Activated CD4-positive, alpha-beta T cell treated with anti-CD3 and anti-CD28 coated beads for 48 hours (primary cell): ENCODE data around the gene TGDS.
"Not testable (repeated sequence)": the region's sequence is repeated elsewhere in the genome, so short reads cannot be mapped to it uniquely, and the experiment has no call there.

ENCODE experiments used
- DNase-seq: peaks from one replicate; pipeline ENCODE4 v3.0.0-alpha.2; 2020

TGDS gene

GRCh38 chr13:94595950-94596574 is at the start of gene TGDS:
TSS of gene TGDS (minus strand) at chr13:94596152. CDS start at chr13:94596136, 16 bp downstream.
- peak; percentile 93 for DNase-seq

GRCh38 chr13:94641409-94641941 is 45.5 kb upstream of the TGDS start:
- no peak for DNase-seq

- DNase-seq = no peak
Measured at GRCh38 chr13:94640721-94641120, 44.8 kb upstream of the TGDS start.

GRCh38 chr13:94637677-94638076 is 41.7 kb upstream of the TGDS start:
- DNase-seq = not testable (repeated sequence)

- DNase-seq = no peak
Measured at GRCh38 chr13:94636942-94637578, 41.1 kb upstream of the TGDS start.

- DNase-seq = not testable (repeated sequence)
Measured at GRCh38 chr13:94636096-94636495, 40.1 kb upstream of the TGDS start.

GRCh38 chr13:94632226-94632980 is 36.5 kb upstream of the TGDS start:
- DNase-seq = no peak

- no peak for DNase-seq
Measured at GRCh38 chr13:94630858-94631257, 34.9 kb upstream of the TGDS start.

GRCh38 chr13:94623316-94623715 is 27.4 kb upstream of the TGDS start:
- DNase-seq = no peak

GRCh38 chr13:94622344-94622743 is 26.4 kb upstream of the TGDS start:
- DNase-seq = no peak

GRCh38 chr13:94620286-94620896 is 24.4 kb upstream of the TGDS start:
- peak; percentile 56 for DNase-seq

- DNase-seq = peak; percentile 32
Measured at GRCh38 chr13:94617389-94618000, 21.5 kb upstream of the TGDS start.

GRCh38 chr13:94613051-94613450 is 17.1 kb upstream of the TGDS start:
- no peak for DNase-seq

- no peak for DNase-seq
Measured at GRCh38 chr13:94612050-94612449, 16.1 kb upstream of the TGDS start.

- no peak for DNase-seq
Measured at GRCh38 chr13:94610475-94610874, 14.5 kb upstream of the TGDS start.

- DNase-seq = no peak
Measured at GRCh38 chr13:94609196-94609595, 13.2 kb upstream of the TGDS start.

- DNase-seq = no peak
Measured at GRCh38 chr13:94608586-94608985, 12.6 kb upstream of the TGDS start.

- DNase-seq = no peak
Measured at GRCh38 chr13:94607939-94608338, 12.0 kb upstream of the TGDS start.

- DNase-seq = no peak
Measured at GRCh38 chr13:94607056-94607455, 11.1 kb upstream of the TGDS start.

- no peak for DNase-seq
Measured at GRCh38 chr13:94602467-94602866, 6.5 kb upstream of the TGDS start.

- DNase-seq = peak; percentile 93
Measured at GRCh38 chr13:94601446-94602431, 5.8 kb upstream of the TGDS start, which contains the start of gene GPR180. TSS of gene GPR180 (plus strand) at chr13:94601857. CDS start at chr13:94601928, 71 bp downstream.
